AG09319 (cell line): ENCODE data around the gene RPL41.

Experiments
- DNase-seq: peaks from one replicate; pipeline ENCODE4 v3.0.0-alpha.2; 2010; ENCODE audit warnings: low read depth; ENCODE audit errors: extremely low read depth
- CTCF ChIP-seq: IDR thresholded peaks from 2 replicates; pipeline ENCODE4 v1.5.1; 2011; ENCODE audit warnings: low read depth, mild to moderate bottlenecking, inconsistent platforms, low read length, moderate library complexity

RPL41 gene

DNA sequence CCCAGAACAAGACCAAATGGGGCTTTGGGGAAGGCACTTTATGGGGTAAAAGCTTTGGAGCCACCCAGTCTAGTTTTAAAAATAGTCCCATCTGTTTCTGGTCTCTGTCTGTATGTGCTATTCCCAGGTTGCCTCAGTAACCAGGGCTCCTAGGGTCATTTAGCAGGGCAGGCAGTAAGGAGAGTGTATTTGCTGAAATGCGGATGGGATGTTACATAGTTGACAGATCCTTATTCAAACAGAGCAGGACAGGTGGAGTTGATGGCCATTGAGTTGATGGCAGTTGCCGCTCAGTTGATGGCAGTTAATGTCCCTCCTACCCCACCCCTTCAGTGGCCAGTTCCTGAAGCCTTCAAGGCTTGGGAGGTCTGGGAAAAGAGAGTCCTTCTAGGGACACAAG is 6.2 kb downstream of the RPL41 start:
- no peak for DNase-seq
- TF ChIP-seq CTCF: no peak

DNA sequence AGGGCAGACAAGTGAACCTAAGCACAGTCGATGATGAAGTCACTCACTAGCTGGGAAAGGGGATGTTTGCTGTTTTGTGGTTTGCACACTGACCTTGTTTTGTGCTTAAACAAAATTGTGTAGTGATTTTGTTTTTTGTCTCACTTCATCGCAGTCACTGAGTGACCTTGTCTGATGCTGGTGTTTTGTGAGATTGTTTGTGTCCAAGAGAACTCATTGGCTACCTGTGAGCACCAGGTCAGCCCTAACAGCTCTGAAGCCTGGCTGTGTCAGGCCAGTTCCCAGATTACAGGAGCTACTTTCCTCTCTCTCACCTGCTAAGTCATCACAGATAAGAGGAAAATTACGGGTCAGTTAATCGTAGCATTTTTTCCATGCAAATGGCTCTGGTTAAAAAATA is 7.7 kb downstream of the RPL41 start:
- no peak for TF ChIP-seq CTCF
- DNase-seq: no peak

DNA sequence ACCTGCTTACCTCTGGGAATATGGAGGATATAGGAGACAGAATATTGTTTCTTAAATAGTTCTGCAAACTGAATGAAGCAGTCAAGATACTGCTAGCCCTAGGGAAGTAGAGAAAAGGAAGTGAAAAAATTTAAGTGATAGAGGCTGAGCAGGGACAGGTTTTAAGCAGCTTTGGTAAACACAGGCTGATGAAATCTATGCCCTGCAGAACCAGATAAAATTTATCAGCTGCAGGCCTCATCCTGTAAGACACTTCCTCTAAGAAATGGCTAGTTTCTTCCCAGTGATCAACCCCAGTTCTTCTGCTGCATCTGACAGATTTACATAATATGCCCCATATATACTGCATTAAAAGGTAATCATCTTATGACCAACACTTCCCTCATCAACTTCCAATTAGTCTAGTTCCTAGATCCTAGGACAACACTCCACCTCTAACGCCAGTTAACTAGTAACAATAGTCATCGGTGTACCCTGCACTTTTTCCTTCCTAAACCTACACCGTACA is 10.4 kb downstream of the RPL41 start:
- DNase-seq: no peak
- TF ChIP-seq CTCF: no peak

GRCh38 chr12:56127485-56127887 is 11.1 kb downstream of the RPL41 start:
- no peak for TF ChIP-seq CTCF
- DNase-seq: no peak

- no peak for TF ChIP-seq CTCF
- peak; percentile 99 for DNase-seq
Observed at GRCh38 chr12:56127888-56128669, 11.6 kb downstream of the RPL41 start, which contains the start of gene ESYT1. Gene ESYT1 (plus strand): TSS chr12:56128267. CDS start chr12:56128320, 53 bp downstream.

DNA sequence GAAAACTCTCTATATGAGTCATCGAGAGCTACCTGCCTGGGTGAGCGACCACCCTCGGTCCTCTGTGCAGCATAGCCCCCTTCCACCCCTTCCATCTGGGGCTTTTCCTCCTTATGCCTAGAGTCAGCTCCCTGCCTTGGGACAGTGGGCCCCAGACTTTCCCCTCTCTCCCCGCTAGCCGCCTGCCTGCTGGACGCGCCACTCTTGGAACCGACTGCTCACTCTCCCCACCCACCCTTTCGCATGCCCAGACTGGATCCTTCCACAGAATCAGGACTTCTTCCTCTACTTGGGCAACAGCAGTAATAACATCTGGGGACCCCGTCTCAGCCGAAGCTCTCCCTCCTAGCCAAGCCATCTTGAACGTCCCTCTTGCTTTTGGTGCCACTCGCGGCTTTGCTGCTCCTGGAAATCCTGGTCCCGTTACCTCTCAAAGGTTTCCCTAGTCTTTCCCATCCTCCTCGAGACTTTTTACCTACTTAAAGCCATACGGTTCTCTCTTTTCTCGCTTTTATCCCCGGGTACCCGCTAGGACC is 12.3 kb downstream of the RPL41 start:
- no peak for TF ChIP-seq CTCF
- no peak for DNase-seq

- TF ChIP-seq CTCF: no peak
Observed at GRCh38 chr12:56129206-56129941, 12.9 kb downstream of the RPL41 start.

More at GRCh38 chr12:56129206-56129941, 12.9 kb downstream of the RPL41 start:
- no peak for DNase-seq
